Gastroesophageal sphincter (tissue), 4 donors: Measurements from ENCODE around the gene SPATA16. TPM values are rescaled to one million over a fixed set of nuclear protein-coding genes. Genes with fewer than 3 reads are reported as not detected.

Experiments used
- ATAC-seq: fragments of 150-250 bp; one replicate; pipeline ENCODE4 v1.9.1; 2016; ENCODE audit warnings: mild to moderate bottlenecking, moderate library complexity
- H3K27ac ChIP-seq, 4 donors: fragments of 200-600 bp; sonication (generic) in 3 of 4; 1 replicate in 3 of 4; 2 replicates in 1 of 4; pipeline ENCODE4 v1.5.1; 2016 to 2019
- H3K27me3 ChIP-seq: fragments of 200-600 bp; sonication (generic); one replicate; pipeline ENCODE4 v1.5.1; 2019
- H3K36me3 ChIP-seq, 2 donors: fragments of 200-600 bp; sonication (generic); one replicate each; pipeline ENCODE4 v1.5.1; 2019; ENCODE audit warnings: control low read depth in 1 of 2
- H3K4me1 ChIP-seq, 3 donors: fragments of 200-600 bp; sonication (generic); 1 replicate in 2 of 3; 2 replicates in 1 of 3; pipeline ENCODE4 v1.5.1; 2016 to 2019; ENCODE audit warnings: control low read depth in 2 of 3
- H3K4me3 ChIP-seq, 2 donors: fragments of 200-600 bp; sonication (generic); one replicate each; pipeline ENCODE4 v1.5.1; 2019; ENCODE audit warnings: mild to moderate bottlenecking in 1 of 2, moderate library complexity in 1 of 2
- H3K9me3 ChIP-seq, 3 donors: fragments of 200-600 bp; sonication (generic); one replicate each; pipeline ENCODE4 v1.5.1; 2017 to 2019; ENCODE audit warnings: control low read depth in 2 of 3
- EP300 ChIP-seq: sonication (generic); formaldehyde crosslinking; IDR thresholded peaks from one replicate; pipeline ENCODE4 v1.6.1; 2017; ENCODE audit warnings: antibody characterized with exemption, mild to moderate bottlenecking
- POLR2A ChIP-seq, 2 donors: fragments of 450-650 bp; IDR thresholded peaks; one replicate each; pipeline ENCODE4 v1.6.1; 2017; ENCODE audit warnings: antibody characterized with exemption in 2 of 2, mild to moderate bottlenecking in 2 of 2, moderate library complexity in 1 of 2
- POLR2AphosphoS5 ChIP-seq: sonication (generic); formaldehyde crosslinking; IDR thresholded peaks from one replicate; pipeline ENCODE4 v1.6.1; 2017; ENCODE audit warnings: antibody characterized with exemption
- WGBS, 2 donors: methylation state at CpG; one replicate each; pipeline ENCODE4 v1.1.5; 2018; ENCODE audit warnings: low coverage in 1 of 2; 5-methylcytosine and 5-hydroxymethylcytosine counted together
- total RNA-seq, 4 donors: library from RNA; depleted of rRNA; stranded (reverse); fragments of >200 nt; gene quantifications; one replicate each; pipeline ENCODE4 v1.1.0, GENCODE V29; 2016
- TF ChIP-seq, protein P1 (sequence below), 4 experiments: fragments of 200-600 bp in 2 of 4; fragments of 450-650 bp in 2 of 4; sonication (generic) in 1 of 4; IDR thresholded peaks; one replicate each; pipeline ENCODE4 v1.5.1; 2017 to 2019; ENCODE audit warnings: antibody characterized with exemption in 4 of 4, mild to moderate bottlenecking in 2 of 4, moderate library complexity in 2 of 4

SPATA16 gene
- total RNA-seq, 4 donors from 2014 or later, result not detected

DNA sequence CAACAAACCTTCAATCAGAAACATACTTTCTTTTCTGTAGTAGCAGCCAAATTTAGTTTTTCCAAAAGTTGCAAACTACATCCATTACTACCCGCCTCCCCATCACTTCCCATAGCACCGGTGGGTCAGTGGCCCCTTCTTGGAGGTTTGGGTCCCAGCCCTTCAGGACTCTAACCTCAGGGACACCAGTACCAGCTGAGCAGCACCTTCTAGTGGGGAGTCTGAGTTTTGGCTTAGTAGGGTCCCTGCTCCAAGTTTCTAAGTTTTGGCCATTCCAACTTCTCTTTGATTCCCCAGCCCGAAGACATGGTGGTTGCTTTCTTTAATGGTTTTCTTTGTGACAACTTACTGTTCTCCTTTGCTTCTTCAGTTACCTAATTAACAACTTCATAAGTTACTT lies 229.9 kb downstream of the SPATA16 start:
- WGBS, 2 donors, result 90 to 100% methylated on average over 1 to 3 of the region's 3 CpGs
- no peaks in the 10 kb centered on the region for H3K36me3 ChIP-seq
- H3K9me3 ChIP-seq, result no peaks in the 10 kb centered on the region
- no peak for ATAC-seq
- H3K27me3 ChIP-seq, result no peaks in the 10 kb centered on the region
- no peaks in the 10 kb centered on the region for H3K4me1 ChIP-seq
- no peak overlapping the region for H3K27ac ChIP-seq
- TF ChIP-seq POLR2A (IDR thresholded peaks at IDR 0.05) (no peak), POLR2AphosphoS5 (no peak), EP300 (no peak)
- TF ChIP-seq, protein P1, sequence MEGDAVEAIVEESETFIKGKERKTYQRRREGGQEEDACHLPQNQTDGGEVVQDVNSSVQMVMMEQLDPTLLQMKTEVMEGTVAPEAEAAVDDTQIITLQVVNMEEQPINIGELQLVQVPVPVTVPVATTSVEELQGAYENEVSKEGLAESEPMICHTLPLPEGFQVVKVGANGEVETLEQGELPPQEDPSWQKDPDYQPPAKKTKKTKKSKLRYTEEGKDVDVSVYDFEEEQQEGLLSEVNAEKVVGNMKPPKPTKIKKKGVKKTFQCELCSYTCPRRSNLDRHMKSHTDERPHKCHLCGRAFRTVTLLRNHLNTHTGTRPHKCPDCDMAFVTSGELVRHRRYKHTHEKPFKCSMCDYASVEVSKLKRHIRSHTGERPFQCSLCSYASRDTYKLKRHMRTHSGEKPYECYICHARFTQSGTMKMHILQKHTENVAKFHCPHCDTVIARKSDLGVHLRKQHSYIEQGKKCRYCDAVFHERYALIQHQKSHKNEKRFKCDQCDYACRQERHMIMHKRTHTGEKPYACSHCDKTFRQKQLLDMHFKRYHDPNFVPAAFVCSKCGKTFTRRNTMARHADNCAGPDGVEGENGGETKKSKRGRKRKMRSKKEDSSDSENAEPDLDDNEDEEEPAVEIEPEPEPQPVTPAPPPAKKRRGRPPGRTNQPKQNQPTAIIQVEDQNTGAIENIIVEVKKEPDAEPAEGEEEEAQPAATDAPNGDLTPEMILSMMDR (IDR thresholded peaks at IDR 0.05), result no peak
- H3K4me3 ChIP-seq, result no peak overlapping the region

DNA sequence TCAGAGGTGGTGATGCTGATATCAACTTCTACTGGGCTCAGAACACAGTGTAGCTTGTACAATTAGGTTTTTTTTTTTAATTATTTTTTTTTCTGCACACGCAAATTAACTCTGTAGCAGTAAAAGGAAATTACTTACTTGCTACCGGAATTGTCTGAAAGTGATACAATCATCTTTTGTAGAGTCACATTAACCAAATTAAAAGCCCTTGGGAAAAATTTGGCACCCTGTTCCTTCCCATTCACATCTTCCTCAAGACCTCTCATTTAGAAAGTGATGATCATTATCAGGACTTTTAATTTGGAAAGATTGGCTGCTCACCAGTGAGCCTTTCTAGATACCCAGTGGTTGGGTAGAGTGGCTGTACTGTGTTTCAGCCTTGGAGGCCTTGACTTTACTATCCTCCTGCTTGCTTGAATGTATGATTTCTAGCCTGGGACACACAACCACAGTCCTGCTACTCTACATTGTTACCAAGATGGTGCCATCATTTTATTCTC lies 232.2 kb downstream of the SPATA16 start:
- no peak overlapping the region for H3K4me3 ChIP-seq
- 66 to 82% methylated on average over 2 of the region's 2 CpGs for WGBS, 2 donors
- H3K27ac ChIP-seq, result no peak overlapping the region
- no peaks in the 10 kb centered on the region for H3K4me1 ChIP-seq
- peak; percentile 34 for ATAC-seq
- no peaks in the 10 kb centered on the region for H3K36me3 ChIP-seq
- TF ChIP-seq POLR2AphosphoS5, result no peak
- TF ChIP-seq, protein P1 (IDR thresholded peaks at IDR 0.05), result no peak
- no peak for TF ChIP-seq EP300
- TF ChIP-seq POLR2A (IDR thresholded peaks at IDR 0.05), result no peak
- H3K27me3 ChIP-seq, result no peaks in the 10 kb centered on the region
- no peaks in the 10 kb centered on the region for H3K9me3 ChIP-seq

DNA sequence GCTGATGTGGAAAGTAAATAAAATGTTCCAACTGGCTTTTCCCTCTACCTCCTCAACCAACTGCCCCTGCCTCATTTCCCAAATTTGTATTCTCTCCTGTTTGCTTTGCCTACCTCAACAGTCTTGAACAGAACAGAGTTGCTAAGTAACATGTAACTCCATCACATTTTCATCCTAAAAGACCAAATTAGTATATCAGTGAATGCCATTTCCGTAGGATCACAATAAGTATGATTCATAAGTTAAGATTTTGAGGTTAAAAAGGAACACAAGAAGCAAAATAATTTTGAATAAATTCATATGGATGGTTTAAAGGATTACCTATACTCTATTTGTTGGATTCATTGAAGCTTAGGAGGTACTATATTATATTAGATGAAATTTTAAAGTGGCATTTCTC lies 235.6 kb downstream of the SPATA16 start:
- Histone ChIP-seq H3K4me1 (no peaks in the 10 kb centered on the region), H3K36me3 (no peaks in the 10 kb centered on the region), H3K27ac (no peak overlapping the region), H3K27me3 (no peaks in the 10 kb centered on the region), H3K9me3 (no peaks in the 10 kb centered on the region), H3K4me3 (no peak overlapping the region)
- WGBS, 2 donors, result 90 to 100% methylated on average over 1 of the region's 1 CpG
- ATAC-seq, result no peak
- TF ChIP-seq POLR2A (IDR thresholded peaks at IDR 0.05), result no peak
- TF ChIP-seq, protein P1 (IDR thresholded peaks at IDR 0.05), result no peak
- TF ChIP-seq POLR2AphosphoS5, result no peak
- TF ChIP-seq EP300, result no peak

DNA sequence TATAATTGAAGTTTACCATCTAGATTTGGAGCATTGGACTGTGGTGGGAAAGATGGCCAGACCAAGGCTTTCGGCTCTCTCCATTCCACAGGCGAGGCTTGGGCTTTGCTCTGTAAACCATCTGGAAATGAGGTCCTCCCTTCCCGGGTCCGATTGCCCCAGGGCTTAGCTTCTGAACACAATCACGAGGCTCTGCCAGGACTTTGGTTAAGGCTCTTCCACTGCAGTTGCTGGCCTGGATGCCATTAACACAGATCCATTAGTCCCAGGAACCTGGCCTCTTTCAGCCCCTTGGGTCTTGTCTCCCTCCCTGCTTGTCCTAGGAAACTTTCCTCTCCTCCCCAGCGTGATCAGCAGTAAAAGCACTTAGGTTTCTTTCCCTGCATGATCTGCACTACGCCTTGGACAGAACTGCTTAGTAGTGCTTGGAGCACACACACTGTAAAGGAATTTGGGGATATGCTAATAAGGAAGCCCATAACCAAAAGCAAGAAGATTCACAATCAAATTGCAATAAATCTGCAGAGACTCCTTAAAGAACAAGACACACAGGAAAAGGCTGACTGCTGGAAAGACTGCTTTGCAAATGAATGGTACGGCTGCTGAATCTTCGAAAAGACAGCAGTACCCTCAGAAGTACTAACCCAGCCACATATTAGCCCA lies 236.2 kb downstream of the SPATA16 start:
- no peaks in the 10 kb centered on the region for H3K4me1 ChIP-seq
- TF ChIP-seq, protein P1 (IDR thresholded peaks at IDR 0.05), result no peak
- TF ChIP-seq EP300 (no peak), POLR2A (IDR thresholded peaks at IDR 0.05) (no peak), POLR2AphosphoS5 (no peak)
- H3K9me3 ChIP-seq, result no peaks in the 10 kb centered on the region
- whole genome bisulfite sequencing, 2 donors, result 48 to 74% methylated on average over 4 to 9 of the region's 9 CpGs
- H3K27ac ChIP-seq, result no peak overlapping the region
- no peak overlapping the region for H3K4me3 ChIP-seq
- no peaks in the 10 kb centered on the region for H3K36me3 ChIP-seq
- no peaks in the 10 kb centered on the region for H3K27me3 ChIP-seq
- ATAC-seq, result no peak

DNA sequence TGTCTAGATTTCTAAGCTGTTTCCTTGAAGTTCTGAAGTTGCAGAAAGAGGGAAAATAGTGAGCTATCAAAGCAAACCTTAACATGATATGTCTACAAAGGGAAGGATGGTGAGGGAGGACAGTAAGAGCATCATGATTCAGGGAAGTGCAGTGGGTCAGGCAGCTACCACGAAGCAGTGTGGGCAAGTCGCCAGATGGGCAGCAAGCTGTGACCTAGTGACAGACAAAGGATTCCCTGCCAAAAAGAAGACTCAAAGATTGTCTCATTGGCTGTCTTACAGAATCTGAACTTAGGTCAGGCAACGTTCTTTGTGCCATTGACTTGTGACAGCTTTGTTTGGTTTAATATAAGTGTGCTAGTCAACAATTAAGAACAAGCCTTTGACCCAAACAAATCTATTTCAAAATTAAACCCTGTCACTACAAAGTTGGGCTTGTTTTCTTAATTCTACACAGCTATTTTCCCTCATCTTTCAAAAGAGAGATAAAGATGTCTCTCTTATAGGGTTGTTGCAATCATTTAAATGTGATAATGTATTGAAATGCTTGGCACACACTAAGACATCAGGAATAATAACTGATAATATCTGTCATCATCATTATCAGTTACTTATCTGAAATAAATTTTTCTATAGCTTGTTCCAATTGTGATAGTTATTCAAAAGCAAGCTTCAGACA lies 237.3 kb downstream of the SPATA16 start:
- Histone ChIP-seq H3K9me3 (no peaks in the 10 kb centered on the region), H3K4me3 (no peak overlapping the region), H3K27me3 (no peaks in the 10 kb centered on the region), H3K36me3 (no peaks in the 10 kb centered on the region), H3K4me1 (no peaks in the 10 kb centered on the region), H3K27ac (no peak overlapping the region)
- no peak for ATAC-seq
- no peak for TF ChIP-seq POLR2A (IDR thresholded peaks at IDR 0.05)
- TF ChIP-seq EP300, result no peak
- TF ChIP-seq POLR2AphosphoS5, result no peak
- TF ChIP-seq, protein P1 (IDR thresholded peaks at IDR 0.05), result no peak
- 35 to 44% methylated on average over 2 to 3 of the region's 3 CpGs for WGBS, 2 donors
